Measurements from ENCODE around the gene PHAF1. TPM values are rescaled to one million over a fixed set of nuclear protein-coding genes. Genes with fewer than 3 reads are reported as not detected.

PHAF1 gene
- total and polyA plus RNA-seq, 2 of the 13 experiments (the other 11 are each of a cell fraction or from before 2014, with no cell fraction given): 48.3 to 174 TPM

GRCh38 chr16:67169642-67170167 is 60.0 kb downstream of the PHAF1 start (continued):
- TF ChIP-seq ZBTB33 (CRISPR knock-in tag; IDR thresholded peaks at IDR 0.05): peak; percentile 37; the same call in 1 of the 2 replicates
- no peak for TF ChIP-seq FOSL1 (CRISPR knock-in tag; IDR thresholded peaks at IDR 0.05; ENCODE audit: borderline replicate concordance)
- TF ChIP-seq JUNB (CRISPR knock-in tag; IDR thresholded peaks at IDR 0.05; ENCODE audit: borderline replicate concordance): no peak
- peak; percentile 14; the same call in 1 of the 2 replicates for TF ChIP-seq NFKB2 (CRISPR knock-in tag; IDR thresholded peaks at IDR 0.05; ENCODE audit: borderline replicate concordance)
- no peak for TF ChIP-seq ZFP91 (CRISPR knock-in tag; IDR thresholded peaks at IDR 0.05; ENCODE audit: borderline replicate concordance)
- no peak for TF ChIP-seq KDM6A (CRISPR knock-in tag; IDR thresholded peaks at IDR 0.05; ENCODE audit: low read depth)
- no peak for TF ChIP-seq ELK4 (CRISPR knock-in tag; IDR thresholded peaks at IDR 0.05; ENCODE audit: borderline replicate concordance)
- TF ChIP-seq FOXO4 (CRISPR knock-in tag; conservative IDR thresholded peaks at IDR 0.05): 0 out of 2 replicates have a peak, but pooled peaks have one; percentile 20
- TF ChIP-seq ZFP62 (CRISPR knock-in tag; IDR thresholded peaks at IDR 0.05): no peak
- TF ChIP-seq ZNF275 (CRISPR knock-in tag; IDR thresholded peaks at IDR 0.05; ENCODE audit: borderline replicate concordance): no peak
- TF ChIP-seq ATF5 (CRISPR knock-in tag; IDR thresholded peaks at IDR 0.05; ENCODE audit: low read depth): 0 out of 2 replicates have a peak, but pooled peaks have one; percentile 61
- peak; percentile 18; the same call in 1 of the 2 replicates for TF ChIP-seq ZNF317 (CRISPR knock-in tag; IDR thresholded peaks at IDR 0.05)

All from HepG2 (cell line).